Right kidney (tissue), 1 donor: ENCODE results near the gene ZNF609.

ENCODE experiments used
- DNase-seq: peaks from one replicate; pipeline ENCODE4 v3.0.0-alpha.2; 2016

The ZNF609 gene

GRCh38 chr15:64651601-64652191, 191.3 kb downstream of the ZNF609 start:
- DNase-seq = no peak

- DNase-seq = no peak
Observed at GRCh38 chr15:64653757-64654156, 193.4 kb downstream of the ZNF609 start.

- no peak for DNase-seq
Observed at GRCh38 chr15:64656508-64656907, 196.1 kb downstream of the ZNF609 start.

- DNase-seq = no peak
Observed at GRCh38 chr15:64665179-64665578, 204.8 kb downstream of the ZNF609 start.

DNA sequence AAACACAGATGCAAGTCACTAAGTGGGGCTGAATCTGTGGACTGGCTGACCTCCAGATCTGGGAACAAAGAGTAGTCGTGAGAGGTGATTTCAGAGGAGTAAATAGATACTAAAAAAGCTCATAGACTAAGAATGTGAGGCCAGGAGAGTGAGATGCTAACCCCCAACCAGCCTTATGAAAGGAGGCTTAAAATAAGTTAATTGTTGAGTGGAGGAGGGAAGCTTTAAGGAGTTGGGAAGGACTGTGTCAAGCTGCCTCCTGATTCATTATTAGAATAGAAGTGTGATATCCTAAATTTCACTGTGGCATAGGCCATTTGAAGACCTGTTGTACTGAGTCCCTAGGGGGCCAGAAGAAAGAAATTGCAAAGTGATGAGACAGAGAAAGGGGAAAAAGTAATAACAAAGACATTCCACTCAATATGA, 207.4 kb downstream of the ZNF609 start:
- no peak for DNase-seq

DNA sequence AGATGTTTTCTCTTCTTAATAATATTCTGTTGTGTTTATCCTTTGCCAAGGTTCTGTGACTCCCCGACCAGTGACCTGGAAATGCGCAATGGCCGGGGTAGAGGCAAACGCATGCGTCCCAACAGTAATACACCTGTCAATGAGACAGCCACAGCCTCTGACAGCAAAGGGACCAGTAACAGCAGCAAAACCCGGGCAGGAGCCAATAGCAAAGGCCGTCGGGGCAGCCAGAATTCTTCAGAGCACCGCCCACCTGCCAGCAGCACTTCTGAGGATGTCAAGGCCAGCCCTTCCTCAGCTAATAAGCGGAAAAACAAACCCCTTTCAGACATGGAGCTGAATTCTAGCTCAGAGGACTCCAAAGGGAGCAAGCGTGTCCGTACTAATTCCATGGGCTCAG, 213.5 kb downstream of the ZNF609 start:
- no peak for DNase-seq

DNA sequence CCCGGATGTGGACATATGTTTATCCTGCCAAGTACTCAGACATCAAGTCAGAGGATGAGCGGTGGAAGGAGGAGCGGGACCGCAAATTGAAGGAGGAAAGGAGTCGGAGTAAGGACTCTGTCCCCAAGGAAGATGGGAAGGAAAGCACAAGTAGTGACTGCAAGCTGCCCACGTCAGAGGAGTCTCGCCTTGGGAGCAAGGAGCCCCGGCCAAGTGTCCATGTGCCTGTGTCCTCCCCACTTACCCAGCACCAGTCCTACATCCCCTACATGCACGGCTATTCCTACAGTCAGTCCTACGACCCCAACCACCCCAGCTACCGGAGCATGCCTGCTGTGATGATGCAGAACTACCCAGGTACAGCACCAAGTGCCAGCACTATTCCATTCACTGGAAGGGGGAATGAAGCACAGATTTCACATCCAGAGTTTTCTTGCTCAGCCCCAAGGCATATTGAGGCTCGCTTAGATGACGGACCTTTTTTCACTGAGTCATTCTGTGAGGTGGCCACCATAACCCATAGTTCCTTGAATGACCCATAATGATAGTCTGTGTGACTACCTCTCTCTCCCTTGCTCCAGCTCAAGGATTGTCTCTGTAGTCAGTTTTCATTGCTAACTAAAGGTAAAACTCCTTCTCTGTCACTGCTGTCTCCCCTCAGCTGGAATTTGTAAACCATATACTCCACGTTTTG, 217.9 kb downstream of the ZNF609 start:
- no peak for DNase-seq

GRCh38 chr15:64680097-64680496, 219.7 kb downstream of the ZNF609 start:
- DNase-seq = no peak

GRCh38 chr15:64681424-64682024, 221.1 kb downstream of the ZNF609 start:
- no peak for DNase-seq

DNA sequence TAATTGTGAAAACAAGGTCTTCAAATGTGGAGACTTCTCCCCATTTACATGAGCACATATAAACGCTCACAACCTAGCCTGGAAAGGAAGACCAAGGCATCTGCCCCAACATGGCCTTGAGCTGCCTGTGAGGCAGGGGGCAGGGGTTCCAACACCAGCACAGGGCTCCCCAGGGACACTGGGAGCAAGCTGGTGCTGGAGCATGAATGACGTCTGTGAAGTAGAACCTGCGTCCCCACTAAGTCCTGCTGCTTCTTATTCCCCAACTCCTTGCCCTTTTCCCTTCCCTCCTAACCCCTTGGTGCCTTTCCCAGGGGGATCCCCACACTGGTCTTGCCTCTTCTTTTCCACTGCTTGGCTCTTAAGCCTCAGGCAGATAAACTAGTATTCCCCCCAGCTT, 221.9 kb downstream of the ZNF609 start:
- no peak for DNase-seq

- no peak for DNase-seq
Observed at GRCh38 chr15:64683378-64683777, 223.0 kb downstream of the ZNF609 start.

DNA sequence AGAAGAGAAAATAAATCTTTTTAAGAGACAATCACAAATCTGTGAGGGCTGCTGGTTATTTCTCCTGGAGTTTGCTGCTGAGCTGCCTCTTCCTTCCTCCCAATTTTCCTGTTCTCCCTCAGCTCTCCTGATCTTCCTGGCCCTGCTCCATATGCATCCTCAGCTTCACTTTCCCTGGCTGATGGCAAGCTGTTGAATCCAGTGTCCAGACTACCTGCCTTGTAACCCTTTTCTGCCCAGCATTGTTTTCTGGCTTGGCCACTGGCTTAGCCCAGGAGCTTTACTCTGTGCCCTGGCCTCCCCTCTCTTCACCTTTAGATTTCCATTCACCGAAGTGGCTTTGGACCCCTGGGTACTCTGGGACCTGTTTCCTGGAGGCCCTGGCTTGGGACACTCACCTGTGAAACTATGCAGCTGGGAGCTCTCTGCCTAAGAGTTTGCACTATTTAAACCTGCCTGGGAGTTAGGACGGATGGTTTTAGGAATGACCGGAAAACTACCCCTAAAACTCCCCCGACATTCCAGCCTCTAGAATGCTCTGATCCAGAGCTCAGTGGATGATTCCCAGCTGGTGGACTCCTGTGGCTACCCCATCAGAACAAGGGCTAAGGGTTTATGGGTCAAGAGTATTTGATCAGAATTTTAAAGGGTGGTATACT, 225.0 kb downstream of the ZNF609 start:
- DNase-seq = peak; percentile 37

GRCh38 chr15:64686130-64686735, 225.9 kb downstream of the ZNF609 start:
- DNase-seq = peak; percentile 41

DNA sequence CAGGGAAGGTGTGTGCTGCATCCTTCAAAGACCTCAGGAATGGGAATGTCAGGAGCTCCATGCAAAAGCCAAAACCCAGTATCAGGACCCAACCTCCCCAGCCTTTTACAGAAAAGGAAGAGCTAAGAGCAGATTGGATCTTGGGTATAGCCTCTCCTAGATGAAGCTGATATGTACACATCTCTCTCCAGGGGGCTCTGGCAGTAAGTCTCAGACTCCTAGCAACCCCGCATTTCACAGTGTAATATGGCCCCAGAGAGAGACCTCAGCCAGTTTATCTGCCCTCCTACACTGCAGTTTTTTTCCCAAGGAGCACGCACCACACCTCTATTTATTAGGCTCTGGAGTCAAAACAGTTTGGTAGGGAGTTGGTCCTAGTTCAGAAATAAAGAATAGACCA, 226.8 kb downstream of the ZNF609 start:
- no peak for DNase-seq

GRCh38 chr15:64687688-64688087, 227.3 kb downstream of the ZNF609 start:
- peak; percentile 30 for DNase-seq

- no peak for DNase-seq
Observed at GRCh38 chr15:64688770-64689169, 228.4 kb downstream of the ZNF609 start.

DNA sequence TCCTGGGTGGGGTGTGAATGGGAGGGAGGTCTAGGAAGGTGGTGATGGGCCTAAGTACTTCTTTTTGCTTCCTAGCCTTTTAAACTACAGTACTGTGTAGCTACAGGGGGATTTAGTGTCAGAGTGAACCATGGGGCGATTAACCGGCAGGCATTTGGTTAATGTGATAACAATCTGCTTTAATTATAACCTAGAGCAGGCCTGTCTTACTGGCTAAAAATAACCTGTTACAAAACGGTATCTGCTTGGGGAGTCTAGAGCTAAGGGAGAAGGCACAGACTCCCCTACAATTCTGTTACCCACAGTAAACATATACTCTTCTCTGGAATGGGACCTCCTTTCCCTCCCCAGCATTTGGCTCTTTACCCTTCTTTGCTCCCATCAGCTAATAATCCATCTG, 229.6 kb downstream of the ZNF609 start:
- DNase-seq = no peak

- DNase-seq = no peak
Observed at GRCh38 chr15:64690578-64691296, 230.4 kb downstream of the ZNF609 start.

GRCh38 chr15:64691896-64692565, 231.7 kb downstream of the ZNF609 start:
- DNase-seq = no peak

GRCh38 chr15:64693134-64693533, 232.8 kb downstream of the ZNF609 start:
- DNase-seq = no peak

DNA sequence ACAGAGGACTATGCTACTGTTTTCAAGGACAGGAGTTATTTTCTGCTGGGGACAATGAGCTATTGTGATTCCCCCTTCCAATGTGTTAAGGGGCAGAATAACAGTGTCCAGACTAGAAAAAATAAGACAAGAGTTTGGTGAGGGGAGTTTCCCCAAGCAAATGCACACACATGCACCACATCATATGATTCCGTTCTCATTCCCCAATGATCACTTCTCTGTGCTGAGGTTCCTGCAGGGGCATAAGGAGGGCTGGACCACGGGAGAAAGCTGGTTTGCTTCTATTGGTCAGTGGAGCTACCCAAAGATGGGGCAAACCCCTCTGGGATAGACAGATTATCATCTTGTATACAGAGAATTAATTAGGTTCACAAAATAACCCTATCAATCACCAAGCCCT, 234.4 kb downstream of the ZNF609 start:
- DNase-seq = no peak

DNA sequence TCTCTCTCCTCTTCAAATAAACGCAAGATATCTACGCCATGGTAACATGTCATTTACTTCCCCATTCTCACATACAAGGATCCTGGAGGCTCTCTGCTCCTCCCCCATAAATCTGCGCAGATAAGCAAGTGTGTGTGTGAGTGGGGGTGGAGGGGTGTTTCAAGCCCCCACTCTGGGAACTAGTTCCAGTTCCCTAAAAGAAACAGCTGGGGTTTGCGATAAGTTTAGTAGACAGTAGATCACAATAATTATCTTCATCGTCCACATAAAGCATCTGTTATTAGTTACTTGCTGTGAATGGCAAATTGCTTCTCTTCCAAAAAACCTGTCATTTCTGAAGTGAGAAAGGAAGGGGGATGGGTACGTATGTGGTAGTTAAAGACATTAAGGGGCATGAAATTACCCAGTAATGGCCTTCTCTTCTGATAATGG, 235.2 kb downstream of the ZNF609 start:
- DNase-seq = no peak
